HEK293 (cell line): ENCODE data around the gene TYSND1.

Experiments used
- GLIS2 ChIP-seq: fragments of 450-650 bp; formaldehyde crosslinking; IDR thresholded peaks from 2 replicates; pipeline ENCODE4 v1.5.1; 2016; ENCODE audit warnings: missing biosample characterization, missing genetic modification characterization
- HOXD13 ChIP-seq: sonication (generic); formaldehyde crosslinking; IDR thresholded peaks from 2 replicates; pipeline ENCODE4 v1.8.0; 2022; ENCODE audit warnings: missing genetic modification reagents, borderline replicate concordance
- KLF9 ChIP-seq: fragments of 450-650 bp; formaldehyde crosslinking; IDR thresholded peaks from 2 replicates; pipeline ENCODE4 v1.5.1; 2016; ENCODE audit warnings: missing biosample characterization, missing genetic modification characterization, low read depth
- MYNN ChIP-seq: fragments of 450-650 bp; formaldehyde crosslinking; IDR thresholded peaks from 2 replicates; pipeline ENCODE4 v1.5.1; 2016; ENCODE audit warnings: missing biosample characterization, missing genetic modification characterization, borderline replicate concordance
- OSR2 ChIP-seq: fragments of 450-650 bp; formaldehyde crosslinking; IDR thresholded peaks from 2 replicates; pipeline ENCODE4 v1.5.1; 2016; ENCODE audit warnings: missing biosample characterization, missing genetic modification characterization
- PRDM1 ChIP-seq: fragments of 450-650 bp; formaldehyde crosslinking; IDR thresholded peaks from 2 replicates; pipeline ENCODE4; 2016; ENCODE audit warnings: missing biosample characterization, missing genetic modification characterization
- SP2 ChIP-seq: fragments of 450-650 bp; formaldehyde crosslinking; IDR thresholded peaks from 2 replicates; pipeline ENCODE4 v1.5.1; 2016; ENCODE audit warnings: missing biosample characterization, missing genetic modification characterization
- TCF7L2 ChIP-seq: IDR thresholded peaks from 2 replicates; pipeline ENCODE4 v1.6.1; 2011; ENCODE audit warnings: low read depth, mild to moderate bottlenecking, inconsistent platforms, low read length, moderate library complexity, borderline replicate concordance
- YY1 ChIP-seq: fragments of 450-650 bp; formaldehyde crosslinking; IDR thresholded peaks from 2 replicates; pipeline ENCODE4 v1.5.1; 2018; ENCODE audit warnings: missing biosample characterization, missing genetic modification characterization
- ZBTB1 ChIP-seq: fragments of 450-650 bp; formaldehyde crosslinking; IDR thresholded peaks from 2 replicates; pipeline ENCODE4 v1.5.1; 2016; ENCODE audit warnings: missing biosample characterization, missing genetic modification characterization
- ZFP41 ChIP-seq: fragments of 450-650 bp; formaldehyde crosslinking; IDR thresholded peaks from 2 replicates; pipeline ENCODE4 v1.5.1; 2016; ENCODE audit warnings: missing biosample characterization, missing genetic modification characterization, borderline replicate concordance
- ZNF114 ChIP-seq: fragments of 450-650 bp; formaldehyde crosslinking; IDR thresholded peaks from 2 replicates; pipeline ENCODE4 v1.5.0; 2017; ENCODE audit warnings: missing biosample characterization, missing genetic modification characterization
- ZNF121 ChIP-seq: fragments of 450-650 bp; formaldehyde crosslinking; IDR thresholded peaks from 2 replicates; pipeline ENCODE4 v1.5.1; 2016; ENCODE audit warnings: missing biosample characterization, missing genetic modification characterization
- ZNF133 ChIP-seq: fragments of 450-650 bp; formaldehyde crosslinking; IDR thresholded peaks from 2 replicates; pipeline ENCODE4 v1.5.1; 2016; ENCODE audit warnings: missing biosample characterization, missing genetic modification characterization
- ZNF202 ChIP-seq: fragments of 450-650 bp; formaldehyde crosslinking; IDR thresholded peaks from 2 replicates; pipeline ENCODE4 v1.5.1; 2016; ENCODE audit warnings: missing biosample characterization, missing genetic modification characterization, borderline replicate concordance
- ZNF221 ChIP-seq: fragments of 450-650 bp; formaldehyde crosslinking; IDR thresholded peaks from 2 replicates; pipeline ENCODE4 v1.5.1; 2017; ENCODE audit warnings: missing biosample characterization, missing genetic modification characterization, borderline replicate concordance
- ZNF24 ChIP-seq: fragments of 450-650 bp; formaldehyde crosslinking; IDR thresholded peaks from 2 replicates; pipeline ENCODE4 v1.5.1; 2016; ENCODE audit warnings: missing biosample characterization, missing genetic modification characterization
- ZNF266 ChIP-seq: fragments of 450-650 bp; formaldehyde crosslinking; IDR thresholded peaks from 2 replicates; pipeline ENCODE4 v1.5.1; 2016; ENCODE audit warnings: missing biosample characterization, missing genetic modification characterization, low read depth
- ZNF37A ChIP-seq: fragments of 450-650 bp; IDR thresholded peaks from 2 replicates; pipeline ENCODE4 v1.5.1; 2018; ENCODE audit warnings: missing biosample characterization, missing genetic modification characterization
- ZNF473 ChIP-seq: fragments of 450-650 bp; formaldehyde crosslinking; IDR thresholded peaks from 2 replicates; pipeline ENCODE4 v1.5.1; 2017; ENCODE audit warnings: missing biosample characterization, missing genetic modification characterization
- ZNF548 ChIP-seq: fragments of 450-650 bp; formaldehyde crosslinking; IDR thresholded peaks from 2 replicates; pipeline ENCODE4 v1.5.1; 2016; ENCODE audit warnings: missing biosample characterization, missing genetic modification characterization
- ZNF558 ChIP-seq: fragments of 450-650 bp; formaldehyde crosslinking; IDR thresholded peaks from 2 replicates; pipeline ENCODE4 v1.5.1; 2016; ENCODE audit warnings: missing biosample characterization, missing genetic modification characterization
- ZNF624 ChIP-seq: fragments of 450-650 bp; formaldehyde crosslinking; IDR thresholded peaks from 2 replicates; pipeline ENCODE4 v1.5.1; 2017; ENCODE audit warnings: missing biosample characterization, missing genetic modification characterization
- ZNF658 ChIP-seq: fragments of 450-650 bp; formaldehyde crosslinking; IDR thresholded peaks from 2 replicates; pipeline ENCODE4; 2016; ENCODE audit warnings: missing biosample characterization, missing genetic modification characterization
- ZNF837 ChIP-seq: fragments of 450-650 bp; formaldehyde crosslinking; IDR thresholded peaks from 2 replicates; pipeline ENCODE4 v1.5.1; 2016; ENCODE audit warnings: missing biosample characterization, missing genetic modification characterization
- ZNF843 ChIP-seq: fragments of 450-650 bp; formaldehyde crosslinking; IDR thresholded peaks from 2 replicates; pipeline ENCODE4 v1.5.1; 2016; ENCODE audit warnings: missing biosample characterization, missing genetic modification characterization
- TF ChIP-seq, protein P1 (sequence below): fragments of 450-650 bp; formaldehyde crosslinking; conservative IDR thresholded peaks from 2 replicates; pipeline ENCODE4 v1.5.1; 2016; ENCODE audit warnings: low read depth, missing biosample characterization, missing genetic modification characterization
- TF ChIP-seq, protein P2 (sequence below): IDR thresholded peaks from 2 replicates; pipeline ENCODE4 v1.6.1; 2011; ENCODE audit warnings: mild to moderate bottlenecking, low read depth, low read length, borderline replicate concordance
- TF ChIP-seq, protein P3 (sequence below): fragments of 450-650 bp; formaldehyde crosslinking; optimal IDR thresholded peaks from 2 replicates; pipeline ENCODE3; 2016; ENCODE audit warnings: missing biosample characterization, mild to moderate bottlenecking, missing genetic modification characterization
- TF ChIP-seq, protein P4 (sequence below): fragments of 450-650 bp; formaldehyde crosslinking; IDR thresholded peaks from 2 replicates; pipeline ENCODE4 v1.5.1; 2017; ENCODE audit warnings: missing biosample characterization, missing genetic modification characterization
- TF ChIP-seq, protein P5 (sequence below): fragments of 450-650 bp; formaldehyde crosslinking; IDR thresholded peaks from 2 replicates; pipeline ENCODE4 v1.5.1; 2016; ENCODE audit warnings: missing biosample characterization, missing genetic modification characterization

TYSND1 gene

DNA sequence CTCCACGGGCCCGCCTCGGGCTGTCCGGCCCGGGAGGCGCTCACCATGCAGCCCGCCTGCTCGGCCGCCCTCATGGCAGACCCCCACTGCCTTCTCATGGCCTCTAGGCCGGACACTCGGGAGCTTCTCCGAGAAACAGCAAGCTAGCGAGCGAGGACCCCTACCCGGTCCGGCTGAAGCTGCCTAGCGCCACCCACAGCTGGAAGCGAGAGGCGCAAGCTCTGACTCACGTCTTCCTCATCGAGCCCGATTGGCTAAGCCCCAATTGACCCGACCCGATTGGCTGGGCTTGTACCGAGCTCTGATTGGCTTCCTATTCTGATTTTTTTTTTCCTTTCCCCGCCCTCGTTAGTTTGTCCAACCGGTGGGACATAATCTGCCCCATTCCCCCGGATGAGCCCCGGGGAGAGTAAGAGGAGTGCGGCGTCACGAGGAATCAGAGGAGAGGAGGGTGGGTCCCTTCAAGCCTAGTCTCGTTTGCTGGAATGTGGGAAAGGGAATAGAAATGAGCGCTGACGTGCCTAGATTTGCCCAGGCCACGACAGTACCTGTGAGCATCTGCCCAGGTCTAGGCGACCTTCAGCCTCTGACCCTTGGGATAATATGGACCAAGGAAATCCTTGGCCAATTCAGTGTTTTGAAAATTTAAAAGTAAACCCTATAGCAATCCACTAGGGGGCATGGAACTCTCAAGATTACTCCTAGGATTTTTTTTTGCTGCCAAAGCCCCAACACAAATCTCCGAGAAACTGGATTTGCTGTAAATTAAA, at the start of gene TYSND1 (continued):
- no peak for TF ChIP-seq ZNF133
- no peak for TF ChIP-seq ZNF121 (tag by site-specific recombination)
- TF ChIP-seq OSR2 (tag by site-specific recombination) = no peak
- TF ChIP-seq, protein P1, sequence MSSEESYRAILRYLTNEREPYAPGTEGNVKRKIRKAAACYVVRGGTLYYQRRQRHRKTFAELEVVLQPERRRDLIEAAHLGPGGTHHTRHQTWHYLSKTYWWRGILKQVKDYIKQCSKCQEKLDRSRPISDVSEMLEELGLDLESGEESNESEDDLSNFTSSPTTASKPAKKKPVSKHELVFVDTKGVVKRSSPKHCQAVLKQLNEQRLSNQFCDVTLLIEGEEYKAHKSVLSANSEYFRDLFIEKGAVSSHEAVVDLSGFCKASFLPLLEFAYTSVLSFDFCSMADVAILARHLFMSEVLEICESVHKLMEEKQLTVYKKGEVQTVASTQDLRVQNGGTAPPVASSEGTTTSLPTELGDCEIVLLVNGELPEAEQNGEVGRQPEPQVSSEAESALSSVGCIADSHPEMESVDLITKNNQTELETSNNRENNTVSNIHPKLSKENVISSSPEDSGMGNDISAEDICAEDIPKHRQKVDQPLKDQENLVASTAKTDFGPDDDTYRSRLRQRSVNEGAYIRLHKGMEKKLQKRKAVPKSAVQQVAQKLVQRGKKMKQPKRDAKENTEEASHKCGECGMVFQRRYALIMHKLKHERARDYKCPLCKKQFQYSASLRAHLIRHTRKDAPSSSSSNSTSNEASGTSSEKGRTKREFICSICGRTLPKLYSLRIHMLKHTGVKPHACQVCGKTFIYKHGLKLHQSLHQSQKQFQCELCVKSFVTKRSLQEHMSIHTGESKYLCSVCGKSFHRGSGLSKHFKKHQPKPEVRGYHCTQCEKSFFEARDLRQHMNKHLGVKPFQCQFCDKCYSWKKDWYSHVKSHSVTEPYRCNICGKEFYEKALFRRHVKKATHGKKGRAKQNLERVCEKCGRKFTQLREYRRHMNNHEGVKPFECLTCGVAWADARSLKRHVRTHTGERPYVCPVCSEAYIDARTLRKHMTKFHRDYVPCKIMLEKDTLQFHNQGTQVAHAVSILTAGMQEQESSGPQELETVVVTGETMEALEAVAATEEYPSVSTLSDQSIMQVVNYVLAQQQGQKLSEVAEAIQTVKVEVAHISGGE = peak; percentile 64
- TF ChIP-seq PRDM1 = peak; percentile 60; the same call in 1 of the 2 replicates
- TF ChIP-seq ZNF548 (tag by site-specific recombination) = no peak
- peak; percentile 30 for TF ChIP-seq ZNF843 (tag by site-specific recombination)
- peak; percentile 26 for TF ChIP-seq YY1 (tag by site-specific recombination)
- no peak for TF ChIP-seq ZNF266 (tag by site-specific recombination)
- TF ChIP-seq ZNF558 (tag by site-specific recombination) = no peak
- no peak for TF ChIP-seq ZNF837 (tag by site-specific recombination)
- no peak for TF ChIP-seq ZNF37A (tag by site-specific recombination)
- TF ChIP-seq, protein P2, sequence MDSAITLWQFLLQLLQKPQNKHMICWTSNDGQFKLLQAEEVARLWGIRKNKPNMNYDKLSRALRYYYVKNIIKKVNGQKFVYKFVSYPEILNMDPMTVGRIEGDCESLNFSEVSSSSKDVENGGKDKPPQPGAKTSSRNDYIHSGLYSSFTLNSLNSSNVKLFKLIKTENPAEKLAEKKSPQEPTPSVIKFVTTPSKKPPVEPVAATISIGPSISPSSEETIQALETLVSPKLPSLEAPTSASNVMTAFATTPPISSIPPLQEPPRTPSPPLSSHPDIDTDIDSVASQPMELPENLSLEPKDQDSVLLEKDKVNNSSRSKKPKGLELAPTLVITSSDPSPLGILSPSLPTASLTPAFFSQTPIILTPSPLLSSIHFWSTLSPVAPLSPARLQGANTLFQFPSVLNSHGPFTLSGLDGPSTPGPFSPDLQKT = no peak
- TF ChIP-seq ZNF24 (tag by site-specific recombination) = 0 out of 2 replicates have a peak, but pooled peaks have one; percentile 27
- TF ChIP-seq ZNF658 (tag by site-specific recombination) = no peak
- no peak for TF ChIP-seq TCF7L2
- TF ChIP-seq, protein P3, sequence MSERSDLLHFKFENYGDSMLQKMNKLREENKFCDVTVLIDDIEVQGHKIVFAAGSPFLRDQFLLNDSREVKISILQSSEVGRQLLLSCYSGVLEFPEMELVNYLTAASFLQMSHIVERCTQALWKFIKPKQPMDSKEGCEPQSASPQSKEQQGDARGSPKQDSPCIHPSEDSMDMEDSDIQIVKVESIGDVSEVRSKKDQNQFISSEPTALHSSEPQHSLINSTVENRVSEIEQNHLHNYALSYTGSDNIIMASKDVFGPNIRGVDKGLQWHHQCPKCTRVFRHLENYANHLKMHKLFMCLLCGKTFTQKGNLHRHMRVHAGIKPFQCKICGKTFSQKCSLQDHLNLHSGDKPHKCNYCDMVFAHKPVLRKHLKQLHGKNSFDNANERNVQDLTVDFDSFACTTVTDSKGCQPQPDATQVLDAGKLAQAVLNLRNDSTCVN = no peak
- no peak for TF ChIP-seq ZNF473 (tag by site-specific recombination)
- TF ChIP-seq MYNN (tag by site-specific recombination) = no peak
- TF ChIP-seq, protein P4, sequence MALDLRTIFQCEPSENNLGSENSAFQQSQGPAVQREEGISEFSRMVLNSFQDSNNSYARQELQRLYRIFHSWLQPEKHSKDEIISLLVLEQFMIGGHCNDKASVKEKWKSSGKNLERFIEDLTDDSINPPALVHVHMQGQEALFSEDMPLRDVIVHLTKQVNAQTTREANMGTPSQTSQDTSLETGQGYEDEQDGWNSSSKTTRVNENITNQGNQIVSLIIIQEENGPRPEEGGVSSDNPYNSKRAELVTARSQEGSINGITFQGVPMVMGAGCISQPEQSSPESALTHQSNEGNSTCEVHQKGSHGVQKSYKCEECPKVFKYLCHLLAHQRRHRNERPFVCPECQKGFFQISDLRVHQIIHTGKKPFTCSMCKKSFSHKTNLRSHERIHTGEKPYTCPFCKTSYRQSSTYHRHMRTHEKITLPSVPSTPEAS (tag by site-specific recombination) = no peak
- TF ChIP-seq KLF9 (tag by site-specific recombination) = peak; percentile 68; the same call in 1 of the 2 replicates
- TF ChIP-seq HOXD13 (CRISPR knock-in tag) = no peak
- TF ChIP-seq ZNF221 (tag by site-specific recombination) = no peak
- TF ChIP-seq ZFP41 = no peak
- TF ChIP-seq ZNF202 (tag by site-specific recombination) = no peak
- TF ChIP-seq, protein P5, sequence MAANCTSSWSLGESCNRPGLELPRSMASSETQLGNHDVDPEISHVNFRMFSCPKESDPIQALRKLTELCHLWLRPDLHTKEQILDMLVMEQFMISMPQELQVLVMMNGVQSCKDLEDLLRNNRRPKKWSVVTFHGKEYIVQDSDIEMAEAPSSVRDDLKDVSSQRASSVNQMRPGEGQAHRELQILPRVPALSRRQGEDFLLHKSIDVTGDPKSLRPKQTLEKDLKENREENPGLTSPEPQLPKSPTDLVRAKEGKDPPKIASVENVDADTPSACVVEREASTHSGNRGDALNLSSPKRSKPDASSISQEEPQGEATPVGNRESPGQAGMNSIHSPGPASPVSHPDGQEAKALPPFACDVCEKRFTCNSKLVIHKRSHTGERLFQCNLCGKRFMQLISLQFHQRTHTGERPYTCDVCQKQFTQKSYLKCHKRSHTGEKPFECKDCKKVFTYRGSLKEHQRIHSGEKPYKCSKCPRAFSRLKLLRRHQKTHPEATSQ = no peak; the same call in 1 of the 2 replicates
- peak; percentile 57; the same call in 1 of the 2 replicates for TF ChIP-seq GLIS2 (tag by site-specific recombination)
- no peak for TF ChIP-seq ZNF114
- TF ChIP-seq SP2 (tag by site-specific recombination) = peak; percentile 95
- TF ChIP-seq ZBTB1 (tag by site-specific recombination) = no peak
- no peak for TF ChIP-seq ZNF624 (tag by site-specific recombination)
